Choroid plexus epithelial cell (primary cell): ENCODE results near the gene HMCN1.

Experiments used
- DNase-seq: peaks from one replicate; pipeline ENCODE4 v3.0.0-alpha.2; 2010; ENCODE audit warnings: low read depth
- H3K4me3 ChIP-seq: 2 replicates; pipeline ENCODE4 v1.5.1; 2011; ENCODE audit warnings: low read depth, mild to moderate bottlenecking, control low read depth, low read length, moderate library complexity
- CTCF ChIP-seq: conservative IDR thresholded peaks from 2 replicates; pipeline ENCODE4 v1.5.1; 2011; ENCODE audit warnings: low read depth, mild to moderate bottlenecking, control low read depth, inconsistent platforms, low read length, moderate library complexity

HMCN1 gene

GRCh38 chr1:185811073-185811709 is 77.0 kb downstream of the HMCN1 start:
- H3K4me3 ChIP-seq: no peak overlapping the region
- TF ChIP-seq CTCF: no peak
- DNase-seq: no peak

- TF ChIP-seq CTCF: no peak
- no peak for DNase-seq
- H3K4me3 ChIP-seq: no peak overlapping the region
These were observed 78.7 kb downstream of the HMCN1 start for GRCh38 chr1:185812934-185813333.

- TF ChIP-seq CTCF: peak; percentile 66
- peak; percentile 87 for DNase-seq
- no peak overlapping the region for H3K4me3 ChIP-seq
These were observed 79.3 kb downstream of the HMCN1 start for GRCh38 chr1:185813401-185813979.

- no peak overlapping the region for H3K4me3 ChIP-seq
- peak; percentile 47 for DNase-seq
- no peak for TF ChIP-seq CTCF
These were observed 82.3 kb downstream of the HMCN1 start for GRCh38 chr1:185816460-185816859.

- H3K4me3 ChIP-seq: no peak overlapping the region
- TF ChIP-seq CTCF: no peak
- DNase-seq: no peak
These were observed 85.6 kb downstream of the HMCN1 start for GRCh38 chr1:185819798-185820197.

- DNase-seq: peak; percentile 29
- TF ChIP-seq CTCF: peak; percentile 41
- no peak overlapping the region for H3K4me3 ChIP-seq
These were observed 87.6 kb downstream of the HMCN1 start for GRCh38 chr1:185821612-185822385.
